ENCODE results near the gene DNAJC17. TPM values are rescaled to one million over a fixed set of nuclear protein-coding genes. Genes with fewer than 3 reads are reported as not detected.

The DNAJC17 gene
- total RNA-seq, 2 experiments from 2014 or later, result 41.5 to 43.6 TPM

GRCh38 chr15:40845511-40846284, 38.4 kb upstream of the DNAJC17 start:
- Mint-ChIP-seq H3K4me3 (no peak overlapping the region), H3K27ac (no peak overlapping the region), H3K9me3 (ENCODE audit: low read depth) (no peaks in the 10 kb centered on the region), H3K36me3 (ENCODE audit: low read depth) (peaks cover 2% of the 10 kb centered on the region), H3K27me3 (peaks cover 6% of the 10 kb centered on the region), H3K4me1 (peaks cover 26% of the 10 kb centered on the region)
- intact Hi-C loops (cut with DNase I, micrococcal nuclease), result no loop called here
- no peak for DNase-seq
- CTCF ChIA-PET, result interaction anchor here (4.4 kb wide), 1 partner anchor 13 kb away, joined by 37 read pairs; no protein-coding TSS in a partner anchor
- POLR2A ChIA-PET, result interaction anchor here (0.6 kb wide), 1 partner anchor 138 kb away, joined by 4 read pairs; no protein-coding TSS in a partner anchor
- ATAC-seq, result no peak

- H3K4me1 Mint-ChIP-seq, result peaks cover 26% of the 10 kb centered on the region
- H3K4me3 Mint-ChIP-seq, result peak overlapping the region; percentile 81
- ChIA-PET POLR2A (no interaction called here), CTCF (interaction anchor here (0.7 to 2.3 kb wide), 8 partner anchors 14 to 96 kb away, joined by 3 to 32 read pairs (median 4); partner anchors contain the start of genes C15orf62, RHOV and VPS18)
- DNase-seq, result no peak
- no peaks in the 10 kb centered on the region for H3K9me3 Mint-ChIP-seq (ENCODE audit: low read depth)
- H3K36me3 Mint-ChIP-seq (ENCODE audit: low read depth), result peaks cover 2% of the 10 kb centered on the region
- H3K27me3 Mint-ChIP-seq, result peaks cover 6% of the 10 kb centered on the region
- intact Hi-C loops (cut with DNase I, micrococcal nuclease), result no loop called here
- H3K27ac Mint-ChIP-seq, result peak overlapping the region; percentile 62
- no peak for ATAC-seq
These were observed 37.8 kb upstream of the DNAJC17 start for GRCh38 chr15:40845036-40845435.

- intact Hi-C loops (cut with DNase I, micrococcal nuclease), result loop anchor here in 1 of 2 experiments (1.0 kb wide), 2 partner anchors 37 to 50 kb away; partner anchors contain the start of genes DNAJC17, VPS18 and ZFYVE19
- ChIA-PET CTCF (interaction anchor here (0.6 to 2.3 kb wide), 10 partner anchors 14 to 150 kb away, joined by 3 to 32 read pairs (median 4); partner anchors contain the start of genes C15orf62, RHOV and VPS18), POLR2A (interaction anchor here (1.8 kb wide), 1 partner anchor 49 kb away, joined by 6 read pairs; the partner anchor contains the start of gene VPS18)
- peak; percentile 66 for DNase-seq
- Mint-ChIP-seq H3K9me3 (ENCODE audit: low read depth) (no peaks in the 10 kb centered on the region), H3K4me1 (peaks cover 26% of the 10 kb centered on the region), H3K4me3 (peak overlapping the region; percentile 81), H3K27me3 (peaks cover 6% of the 10 kb centered on the region), H3K36me3 (ENCODE audit: low read depth) (peaks cover 2% of the 10 kb centered on the region), H3K27ac (peak overlapping the region; percentile 62)
- peak; percentile 37 for ATAC-seq
These were observed 37.4 kb upstream of the DNAJC17 start for GRCh38 chr15:40844696-40845030.

GRCh38 chr15:40843885-40844695, 36.8 kb upstream of the DNAJC17 start, which contains the start of gene SPINT1:
SPINT1 (plus strand) TSS chr15:40844048; CDS start chr15:40844555, 507 bp downstream.
- no peaks in the 10 kb centered on the region for H3K9me3 Mint-ChIP-seq (ENCODE audit: low read depth)
- intact Hi-C loops (cut with DNase I, micrococcal nuclease), result loop anchor here in 1 of 2 experiments (1.0 kb wide), 2 partner anchors 37 to 50 kb away; partner anchors contain the start of genes DNAJC17, VPS18 and ZFYVE19
- H3K4me1 Mint-ChIP-seq, result peaks cover 26% of the 10 kb centered on the region
- H3K27me3 Mint-ChIP-seq, result peaks cover 6% of the 10 kb centered on the region
- peak within 1 kb of the TSS; percentile 81 for H3K4me3 Mint-ChIP-seq
- DNase-seq (peak; percentile 89), ATAC-seq (peak; percentile 79)
- peak within 1 kb of the TSS; percentile 62 for H3K27ac Mint-ChIP-seq
- peaks cover 2% of the 10 kb centered on the region for H3K36me3 Mint-ChIP-seq (ENCODE audit: low read depth)
- ChIA-PET POLR2A (interaction anchor here (1.8 kb wide), 1 partner anchor 50 kb away, joined by 6 read pairs; the partner anchor contains the start of gene VPS18), CTCF (interaction anchor here (0.6 to 2.3 kb wide), 10 partner anchors 15 to 149 kb away, joined by 3 to 32 read pairs (median 4); partner anchors contain the start of genes C15orf62, RHOV and VPS18)

GRCh38 chr15:40843261-40843884, 36.1 kb upstream of the DNAJC17 start:
- Mint-ChIP-seq H3K9me3 (ENCODE audit: low read depth) (no peaks in the 10 kb centered on the region), H3K36me3 (ENCODE audit: low read depth) (peaks cover 2% of the 10 kb centered on the region), H3K27me3 (peaks cover 6% of the 10 kb centered on the region), H3K27ac (peak overlapping the region; percentile 4), H3K4me1 (peaks cover 26% of the 10 kb centered on the region), H3K4me3 (peak overlapping the region; percentile 44)
- DNase-seq (no peak), ATAC-seq (no peak)
- POLR2A ChIA-PET, result interaction anchor here (0.6 to 1.8 kb wide), 2 partner anchors 51 to 79 kb away, joined by 3 to 6 read pairs; partner anchors contain the start of gene VPS18
- CTCF ChIA-PET, result interaction anchor here (0.6 to 2.3 kb wide), 8 partner anchors 15 to 255 kb away, joined by 3 to 32 read pairs (median 5); partner anchors contain the start of genes RHOV and VPS18
- intact Hi-C loops (cut with DNase I, micrococcal nuclease), result no loop called here

- no peak overlapping the region for H3K27ac Mint-ChIP-seq
- H3K4me3 Mint-ChIP-seq, result no peak overlapping the region
- CTCF ChIA-PET, result interaction anchor here (0.9 kb wide), 1 partner anchor 53 kb away, joined by 3 read pairs; the partner anchor contains the start of gene VPS18
- H3K27me3 Mint-ChIP-seq, result peaks cover 6% of the 10 kb centered on the region
- intact Hi-C loops (cut with DNase I, micrococcal nuclease), result no loop called here
- POLR2A ChIA-PET, result no interaction called here
- DNase-seq, result no peak
- ATAC-seq, result no peak
- peaks cover 15% of the 10 kb centered on the region for H3K4me1 Mint-ChIP-seq
- H3K9me3 Mint-ChIP-seq (ENCODE audit: low read depth), result no peaks in the 10 kb centered on the region
- H3K36me3 Mint-ChIP-seq (ENCODE audit: low read depth), result no peaks in the 10 kb centered on the region
These were observed 34.5 kb upstream of the DNAJC17 start for GRCh38 chr15:40841741-40842140.

- Mint-ChIP-seq H3K36me3 (ENCODE audit: low read depth) (no peaks in the 10 kb centered on the region), H3K4me3 (no peak overlapping the region), H3K27me3 (no peaks in the 10 kb centered on the region), H3K4me1 (peaks cover 2% of the 10 kb centered on the region), H3K27ac (no peak overlapping the region), H3K9me3 (ENCODE audit: low read depth) (no peaks in the 10 kb centered on the region)
- intact Hi-C loops (cut with DNase I, micrococcal nuclease), result no loop called here
- ChIA-PET CTCF (interaction anchor here (1.1 to 2.3 kb wide), 2 partner anchors 18 to 21 kb away, joined by 4 to 6 read pairs; no protein-coding TSS in a partner anchor), POLR2A (no interaction called here)
- no peak for DNase-seq
- no peak for ATAC-seq
These were observed 31.5 kb upstream of the DNAJC17 start for GRCh38 chr15:40838756-40839155.

- Mint-ChIP-seq H3K27me3 (no peaks in the 10 kb centered on the region), H3K27ac (no peak overlapping the region), H3K4me1 (no peaks in the 10 kb centered on the region), H3K36me3 (ENCODE audit: low read depth) (no peaks in the 10 kb centered on the region), H3K4me3 (no peak overlapping the region), H3K9me3 (ENCODE audit: low read depth) (no peaks in the 10 kb centered on the region)
- POLR2A ChIA-PET, result no interaction called here
- CTCF ChIA-PET, result interaction anchor here (1.4 kb wide), 1 partner anchor 11 kb away, joined by 3 read pairs; no protein-coding TSS in a partner anchor
- no peak for DNase-seq
- intact Hi-C loops (cut with DNase I, micrococcal nuclease), result no loop called here
- ATAC-seq, result no peak
These were observed 28.7 kb upstream of the DNAJC17 start for GRCh38 chr15:40836020-40836419.

- DNase-seq (no peak), ATAC-seq (no peak)
- H3K27me3 Mint-ChIP-seq, result no peaks in the 10 kb centered on the region
- no peak overlapping the region for H3K27ac Mint-ChIP-seq
- no peaks in the 10 kb centered on the region for H3K36me3 Mint-ChIP-seq (ENCODE audit: low read depth)
- H3K4me3 Mint-ChIP-seq, result no peak overlapping the region
- intact Hi-C loops (cut with DNase I, micrococcal nuclease), result no loop called here
- H3K4me1 Mint-ChIP-seq, result no peaks in the 10 kb centered on the region
- H3K9me3 Mint-ChIP-seq (ENCODE audit: low read depth), result no peaks in the 10 kb centered on the region
- ChIA-PET CTCF (no interaction called here), POLR2A (no interaction called here)
These were observed 25.6 kb upstream of the DNAJC17 start for GRCh38 chr15:40832903-40833302.

GRCh38 chr15:40831861-40832260, 24.6 kb upstream of the DNAJC17 start:
- POLR2A ChIA-PET, result no interaction called here
- no peak overlapping the region for H3K27ac Mint-ChIP-seq

More at GRCh38 chr15:40831861-40832260, 24.6 kb upstream of the DNAJC17 start:
- no peak for ATAC-seq
- Mint-ChIP-seq H3K9me3 (ENCODE audit: low read depth) (no peaks in the 10 kb centered on the region), H3K27me3 (no peaks in the 10 kb centered on the region), H3K36me3 (ENCODE audit: low read depth) (no peaks in the 10 kb centered on the region), H3K4me1 (no peaks in the 10 kb centered on the region), H3K4me3 (no peak overlapping the region)
- intact Hi-C loops (cut with DNase I, micrococcal nuclease), result no loop called here
- CTCF ChIA-PET, result no interaction called here
- no peak for DNase-seq
